HepG2 (cell line): ENCODE results near the gene ADGRD1. TPM values are rescaled to one million over a fixed set of nuclear protein-coding genes. Genes with fewer than 3 reads are reported as not detected.
A peak's percentile ranks its signal among the peaks of the same experiment; 100 is the strongest.

Experiments used
- ATAC-seq: fragments of 200-7000 bp; cut with Tn5 transposase; 3 replicates; pipeline ENCODE4 v1.9.1; 2020; ENCODE audit warnings: mild to moderate bottlenecking, moderate library complexity
- BruUV-seq: library from RNA; stranded (reverse); fragments of 400-500 nt; replicated peaks from 2 replicates; lab custom pipeline; 2021; lab: Mats Ljungman, UMichigan
- CTCF ChIA-PET: fragments of 300-600 bp; formaldehyde crosslinking; extraction: SDS; loops from one replicate; lab custom pipeline; 2021; ENCODE audit warnings: low total read pairs, inconsistent platforms, low intra/inter-chr PET ratio; lab: Yijun Ruan, JAX
- POLR2A ChIA-PET: fragments of 350-600 bp; sonication (Branson Sonifier 250); formaldehyde crosslinking; loops from one replicate; lab custom pipeline; 2020; ENCODE audit warnings: antibody characterized with exemption, inconsistent platforms; lab: Yijun Ruan, JAX
- DNase-seq: peaks from one replicate; pipeline ENCODE4 v3.0.0-alpha.2; 2015; ENCODE audit warnings: low spot score
- FAIRE-seq: peaks from 3 replicates; lab custom pipeline; 2011; peaks lifted over from hg19 to GRCh38; lab: Jason Lieb, UNC
- H2AFZ ChIP-seq: one replicate; pipeline ENCODE4 v1.6.1; 2011; ENCODE audit warnings: low read length, inconsistent platforms
- H3K27ac ChIP-seq: fragments of 300-600 bp; 3 replicates; pipeline ENCODE4 v1.8.0; 2011; ENCODE audit warnings: mixed run types, mild to moderate bottlenecking, mixed read lengths, low read length, inconsistent platforms; ENCODE audit not compliant: insufficient read depth; ENCODE audit errors: extremely low read length
- H3K27me3 ChIP-seq, 2 experiments: fragments of 200-600 bp in 1 of 2; 2 replicates in 1 of 2; 3 replicates in 1 of 2; pipeline versions ENCODE4 v1.6.0 to v1.8.0; 2011; ENCODE audit warnings: low read length in 2 of 2, mild to moderate bottlenecking in 2 of 2, moderate library complexity in 2 of 2, inconsistent platforms in 1 of 2; ENCODE audit not compliant: insufficient read depth in 2 of 2, control insufficient read depth in 1 of 2
- H3K36me3 ChIP-seq, 2 experiments: fragments of 200-600 bp in 1 of 2; replicated peaks in 1 of 2; 2 replicates in 1 of 2; 3 replicates in 1 of 2; pipeline versions ENCODE4 v1.5.1 to v1.8.0; 2011; ENCODE audit warnings: low read length in 2 of 2, inconsistent platforms in 1 of 2; ENCODE audit not compliant: insufficient read depth in 2 of 2, control insufficient read depth in 1 of 2
- H3K4me1 ChIP-seq: 2 replicates; pipeline ENCODE4 v1.5.1; 2012; ENCODE audit warnings: low read length, inconsistent platforms; ENCODE audit not compliant: insufficient read depth
- H3K4me2 ChIP-seq: 2 replicates; pipeline ENCODE4 v1.6.0; 2011; ENCODE audit warnings: low read depth, low read length, inconsistent platforms
- H3K4me3 ChIP-seq, 3 experiments: fragments of 200-600 bp in 1 of 3; sonication (generic), shearing (Covaris generic) in 1 of 3; replicated peaks in 1 of 3; 2 replicates each; pipeline ENCODE4 v1.5.1; 2011 to 2016; ENCODE audit warnings: low read length in 3 of 3, inconsistent platforms in 2 of 3, low read depth in 2 of 3, mild to moderate bottlenecking in 2 of 3, control low read depth in 1 of 3, mixed read lengths in 1 of 3; ENCODE audit not compliant: insufficient read depth in 1 of 3
- H3K79me2 ChIP-seq: one replicate; pipeline ENCODE4 v1.6.1; 2011; ENCODE audit warnings: low read length, inconsistent platforms; ENCODE audit not compliant: insufficient read depth
- H3K9ac ChIP-seq: 2 replicates; pipeline ENCODE4 v1.6.0; 2011; ENCODE audit warnings: mild to moderate bottlenecking, low read depth, low read length, inconsistent platforms; ENCODE audit not compliant: insufficient read depth
- H3K9me3 ChIP-seq: 2 replicates; pipeline ENCODE4 v1.5.1; 2012; ENCODE audit warnings: mild to moderate bottlenecking, low read length
- H4K20me1 ChIP-seq: 2 replicates; pipeline ENCODE4 v1.6.0; 2011; ENCODE audit warnings: inconsistent platforms, mild to moderate bottlenecking, low read length, moderate library complexity; ENCODE audit not compliant: insufficient read depth
- GPBP1L1 ChIP-seq: sonication (generic); formaldehyde crosslinking; IDR thresholded peaks from 2 replicates; pipeline ENCODE4 v1.5.0; 2020; ENCODE audit warnings: mild to moderate bottlenecking, missing genetic modification reagents
- PAF1 ChIP-seq: IDR thresholded peaks from 2 replicates; pipeline ENCODE4 v1.6.1; 2016; ENCODE audit warnings: missing genetic modification reagents, missing compliant biosample characterization
- PAWR ChIP-seq: sonication (generic); formaldehyde crosslinking; IDR thresholded peaks from 2 replicates; pipeline ENCODE4 v1.4.0; 2020; ENCODE audit warnings: missing genetic modification reagents, mild to moderate bottlenecking, borderline replicate concordance
- PCBP2 ChIP-seq: fragments of 200-400 bp; formaldehyde crosslinking; optimal IDR thresholded peaks from 2 replicates; pipeline ENCODE3; 2018; ENCODE audit warnings: low read length, low read depth; ENCODE audit not compliant: poor library complexity, severe bottlenecking
- SRSF4 ChIP-seq: fragments of 200-400 bp; formaldehyde crosslinking; IDR thresholded peaks from one replicate; pipeline ENCODE4 v1.6.1; 2018; ENCODE audit warnings: mild to moderate bottlenecking, low read depth, low read length, moderate library complexity; ENCODE audit not compliant: poor library complexity, severe bottlenecking
- ZBTB38 ChIP-seq: sonication (generic); formaldehyde crosslinking; IDR thresholded peaks from 2 replicates; pipeline ENCODE4 v1.5.1; 2020; ENCODE audit warnings: mild to moderate bottlenecking, missing genetic modification reagents
- ZNF121 ChIP-seq: sonication (generic); formaldehyde crosslinking; IDR thresholded peaks from 2 replicates; pipeline ENCODE4 v1.5.0; 2020; ENCODE audit warnings: mild to moderate bottlenecking, missing genetic modification reagents
- ZNF234 ChIP-seq: sonication (generic); formaldehyde crosslinking; conservative IDR thresholded peaks from 2 replicates; pipeline ENCODE4 v1.5.1; 2020; ENCODE audit warnings: mild to moderate bottlenecking, missing genetic modification reagents
- ZNF253 ChIP-seq: sonication (generic); formaldehyde crosslinking; IDR thresholded peaks from 2 replicates; pipeline ENCODE4 v1.8.0; 2022; ENCODE audit warnings: mild to moderate bottlenecking, missing genetic modification reagents, borderline replicate concordance
- ZNF510 ChIP-seq: sonication (generic); formaldehyde crosslinking; IDR thresholded peaks from 2 replicates; pipeline ENCODE4 v1.4.0; 2020; ENCODE audit warnings: low read depth, mild to moderate bottlenecking, missing genetic modification reagents
- ZNF572 ChIP-seq: sonication (generic); formaldehyde crosslinking; IDR thresholded peaks from 2 replicates; pipeline ENCODE4 v1.5.1; 2020; ENCODE audit warnings: mild to moderate bottlenecking, missing genetic modification reagents
- ZNF629 ChIP-seq: sonication (generic); formaldehyde crosslinking; conservative IDR thresholded peaks from 2 replicates; pipeline ENCODE4 v1.5.0; 2020; ENCODE audit warnings: missing genetic modification reagents
- ZNF768 ChIP-seq: sonication (generic); formaldehyde crosslinking; IDR thresholded peaks from 2 replicates; pipeline ENCODE4 v1.4.0; 2020; ENCODE audit warnings: missing genetic modification reagents
- WGBS: methylation state at CpG from one replicate; pipeline ENCODE4 v1.1.6; 2017; ENCODE audit warnings: low lambda C conversion rate; 5-methylcytosine and 5-hydroxymethylcytosine counted together
- in situ Hi-C: cut with HindIII; loops from 2 replicates; pipeline ENCODE4 v1.10.0; 2017; ENCODE audit warnings: low pct_unique_long_range_greater_than_20kb; ENCODE audit not compliant: extremely low pct_ligation_motif_present
- intact Hi-C: fragments of 100-400 bp; cut with micrococcal nuclease; formaldehyde crosslinking; loops from one replicate; pipeline ENCODE4 v1.10.0; 2022; ENCODE audit not compliant: unreplicated experiment
- polyA plus RNA-seq, 8 experiments: library from polyadenylated mRNA; depleted of rRNA in 3 of 8; stranded (reverse) in 7 of 8; unstranded in 1 of 8; fragments of >200 nt; fragmentation: Illumina TruSeq in 4 of 8; extraction: Trizol in 4 of 8; gene quantifications; 2 replicates each; pipeline versions ENCODE4 v1.2.1 to v1.2.3, GENCODE V29; 2011 to 2016; ENCODE audit warnings: low read depth in 4 of 8, missing spikeins in 1 of 8, mixed read lengths in 1 of 8; ENCODE audit not compliant: insufficient read depth in 1 of 8
- total RNA-seq, 5 experiments: library from RNA; depleted of rRNA; stranded (reverse); fragments of >200 nt; fragmentation: Illumina TruSeq; extraction: Trizol; gene quantifications; 2 replicates each; pipeline ENCODE4 v1.2.3, GENCODE V29; 2016; ENCODE audit warnings: low read depth in 1 of 5
- TF ChIP-seq, protein P1 (sequence below): sonication (generic); formaldehyde crosslinking; IDR thresholded peaks from 2 replicates; pipeline ENCODE4 v1.5.1; 2020; ENCODE audit warnings: missing genetic modification reagents, mild to moderate bottlenecking, borderline replicate concordance
- TF ChIP-seq, protein P2 (sequence below): sonication (generic); formaldehyde crosslinking; IDR thresholded peaks from 2 replicates; pipeline ENCODE4 v1.4.0; 2020; ENCODE audit warnings: mild to moderate bottlenecking, missing genetic modification reagents

ADGRD1 gene
- total and polyA plus RNA-seq, 2 of the 13 experiments (the other 11 are each of a cell fraction or from before 2014, with no cell fraction given): 0.46 to 12.4 TPM

GRCh38 chr12:130977046-130977742 lies 23.5 kb downstream of the ADGRD1 start:
- Histone ChIP-seq H4K20me1 (no peaks in the 10 kb centered on the region), H3K27ac (no peak overlapping the region), H3K4me1 (peaks cover 49% of the 10 kb centered on the region), H3K79me2 (no peaks in the 10 kb centered on the region), H3K9ac (no peak overlapping the region), H3K27me3 (no peaks in the 10 kb centered on the region), H2AFZ (no peak overlapping the region), H3K4me2 (no peak overlapping the region), H3K36me3 (no peaks in the 10 kb centered on the region; a peak in 1 of 5 replicates), H3K4me3 (no peak overlapping the region), H3K9me3 (no peaks in the 10 kb centered on the region)
- TF ChIP-seq ZNF253: no peak
- TF ChIP-seq ZBTB38 (CRISPR knock-in tag): 0 out of 2 replicates have a peak, but pooled peaks have one; percentile 21
- TF ChIP-seq ZNF121: no peak
- TF ChIP-seq ZNF234 (CRISPR knock-in tag): no peak
- no peak for TF ChIP-seq ZNF572 (CRISPR knock-in tag)
- no TSS peak for BruUV-seq
- intact Hi-C loops: no loop called here
- ChIA-PET CTCF (no interaction called here), POLR2A (interaction anchor here (1.1 kb wide), 1 partner anchor 8 kb away, joined by 3 read pairs; no protein-coding TSS in a partner anchor)
- ATAC-seq (no peak), DNase-seq (no peak), FAIRE-seq (no peak)
- WGBS: 96% methylated on average over 8 of the region's 17 CpGs
- in situ Hi-C loops: no loop called here

DNA sequence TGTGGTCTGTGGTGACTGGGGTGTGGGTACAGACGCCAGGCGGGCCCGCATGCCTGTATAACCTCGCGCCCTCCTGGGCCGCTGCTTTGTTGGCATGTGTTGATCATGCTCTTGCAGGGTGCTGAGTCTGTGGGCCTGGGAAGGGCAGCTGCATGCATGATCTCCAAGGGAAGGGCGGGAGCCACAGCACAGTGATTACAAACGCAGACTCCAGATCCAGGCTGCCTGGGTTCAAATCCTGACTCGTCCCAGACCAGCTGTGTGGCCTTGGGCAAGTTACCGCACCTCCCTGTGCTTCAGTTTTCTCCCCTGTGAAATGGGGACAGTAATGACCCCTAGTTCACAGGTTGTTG lies 24.0 kb downstream of the ADGRD1 start:
- intact Hi-C loops: no loop called here
- FAIRE-seq (no peak), DNase-seq (no peak), ATAC-seq (no peak)
- WGBS: 91% methylated on average over 4 of the region's 10 CpGs
- Histone ChIP-seq H3K27me3 (no peaks in the 10 kb centered on the region), H2AFZ (no peak overlapping the region), H3K4me2 (no peak overlapping the region), H3K36me3 (no peaks in the 10 kb centered on the region; a peak in 1 of 5 replicates), H3K79me2 (no peaks in the 10 kb centered on the region), H3K9me3 (no peaks in the 10 kb centered on the region), H4K20me1 (no peaks in the 10 kb centered on the region), H3K4me3 (no peak overlapping the region), H3K27ac (no peak overlapping the region), H3K4me1 (peaks cover 49% of the 10 kb centered on the region), H3K9ac (no peak overlapping the region)
- in situ Hi-C loops: no loop called here
- no TSS peak for BruUV-seq
- TF ChIP-seq SRSF4: no peak
- no peak for TF ChIP-seq ZNF510 (CRISPR knock-in tag)
- no peak for TF ChIP-seq GPBP1L1 (CRISPR knock-in tag)
- TF ChIP-seq, protein P1, sequence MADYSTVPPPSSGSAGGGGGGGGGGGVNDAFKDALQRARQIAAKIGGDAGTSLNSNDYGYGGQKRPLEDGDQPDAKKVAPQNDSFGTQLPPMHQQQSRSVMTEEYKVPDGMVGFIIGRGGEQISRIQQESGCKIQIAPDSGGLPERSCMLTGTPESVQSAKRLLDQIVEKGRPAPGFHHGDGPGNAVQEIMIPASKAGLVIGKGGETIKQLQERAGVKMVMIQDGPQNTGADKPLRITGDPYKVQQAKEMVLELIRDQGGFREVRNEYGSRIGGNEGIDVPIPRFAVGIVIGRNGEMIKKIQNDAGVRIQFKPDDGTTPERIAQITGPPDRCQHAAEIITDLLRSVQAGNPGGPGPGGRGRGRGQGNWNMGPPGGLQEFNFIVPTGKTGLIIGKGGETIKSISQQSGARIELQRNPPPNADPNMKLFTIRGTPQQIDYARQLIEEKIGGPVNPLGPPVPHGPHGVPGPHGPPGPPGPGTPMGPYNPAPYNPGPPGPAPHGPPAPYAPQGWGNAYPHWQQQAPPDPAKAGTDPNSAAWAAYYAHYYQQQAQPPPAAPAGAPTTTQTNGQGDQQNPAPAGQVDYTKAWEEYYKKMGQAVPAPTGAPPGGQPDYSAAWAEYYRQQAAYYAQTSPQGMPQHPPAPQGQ (CRISPR knock-in tag): no peak
- no peak for TF ChIP-seq PAWR
- peak; percentile 86 for TF ChIP-seq ZNF768
- TF ChIP-seq, protein P2, sequence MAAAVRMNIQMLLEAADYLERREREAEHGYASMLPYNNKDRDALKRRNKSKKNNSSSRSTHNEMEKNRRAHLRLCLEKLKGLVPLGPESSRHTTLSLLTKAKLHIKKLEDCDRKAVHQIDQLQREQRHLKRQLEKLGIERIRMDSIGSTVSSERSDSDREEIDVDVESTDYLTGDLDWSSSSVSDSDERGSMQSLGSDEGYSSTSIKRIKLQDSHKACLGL (CRISPR knock-in tag): no peak
- TF ChIP-seq PAF1 (CRISPR knock-in tag): no peak
- no peak for TF ChIP-seq PCBP2
- TF ChIP-seq ZNF629 (CRISPR knock-in tag): peak; percentile 42
- ChIA-PET POLR2A (no interaction called here), CTCF (no interaction called here)
